Measurements from ENCODE around the gene PMEL. TPM values are rescaled to one million over a fixed set of nuclear protein-coding genes. Genes with fewer than 3 reads are reported as not detected.
"Not testable (repeated sequence)": the region's sequence is repeated elsewhere in the genome, so short reads cannot be mapped to it uniquely, and the experiment has no call there.

The PMEL gene
- total RNA-seq, 6 experiments from 2014 or later: 0.47 to 1.3 (median 0.59) TPM

DNA sequence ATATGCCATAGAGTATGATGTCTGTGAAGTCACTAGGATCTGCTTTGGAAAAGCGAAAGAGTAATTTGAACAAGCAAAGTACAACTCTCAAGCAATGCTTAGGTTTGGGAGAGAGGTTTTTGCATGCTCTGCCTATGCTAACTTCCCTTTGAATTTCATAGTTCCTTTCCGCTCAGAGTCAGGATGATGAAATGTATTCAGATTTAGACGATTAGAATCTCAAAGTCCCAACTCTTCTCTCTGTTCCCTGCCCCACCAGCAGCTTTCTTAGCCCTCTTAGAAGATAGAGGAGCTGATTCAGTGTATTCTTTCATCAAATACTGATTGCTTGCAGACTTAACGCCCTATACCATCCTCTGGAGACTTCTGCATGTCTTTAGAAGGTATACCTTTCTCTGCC is 19.5 kb upstream of the PMEL start:
- DNase-seq: no peak
- Mint-ChIP-seq H3K4me3 (no peak overlapping the region), H3K36me3 (ENCODE audit: low read depth) (peaks cover 21% of the 10 kb centered on the region), H3K27me3 (ENCODE audit: insufficient read depth) (no peaks in the 10 kb centered on the region), H3K9me3 (no peaks in the 10 kb centered on the region), H3K27ac (no peak overlapping the region), H3K4me1 (ENCODE audit: low read depth) (no peaks in the 10 kb centered on the region)
- TF ChIP-seq, protein P1, sequence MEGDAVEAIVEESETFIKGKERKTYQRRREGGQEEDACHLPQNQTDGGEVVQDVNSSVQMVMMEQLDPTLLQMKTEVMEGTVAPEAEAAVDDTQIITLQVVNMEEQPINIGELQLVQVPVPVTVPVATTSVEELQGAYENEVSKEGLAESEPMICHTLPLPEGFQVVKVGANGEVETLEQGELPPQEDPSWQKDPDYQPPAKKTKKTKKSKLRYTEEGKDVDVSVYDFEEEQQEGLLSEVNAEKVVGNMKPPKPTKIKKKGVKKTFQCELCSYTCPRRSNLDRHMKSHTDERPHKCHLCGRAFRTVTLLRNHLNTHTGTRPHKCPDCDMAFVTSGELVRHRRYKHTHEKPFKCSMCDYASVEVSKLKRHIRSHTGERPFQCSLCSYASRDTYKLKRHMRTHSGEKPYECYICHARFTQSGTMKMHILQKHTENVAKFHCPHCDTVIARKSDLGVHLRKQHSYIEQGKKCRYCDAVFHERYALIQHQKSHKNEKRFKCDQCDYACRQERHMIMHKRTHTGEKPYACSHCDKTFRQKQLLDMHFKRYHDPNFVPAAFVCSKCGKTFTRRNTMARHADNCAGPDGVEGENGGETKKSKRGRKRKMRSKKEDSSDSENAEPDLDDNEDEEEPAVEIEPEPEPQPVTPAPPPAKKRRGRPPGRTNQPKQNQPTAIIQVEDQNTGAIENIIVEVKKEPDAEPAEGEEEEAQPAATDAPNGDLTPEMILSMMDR (IDR thresholded peaks at IDR 0.05): no peak

DNA sequence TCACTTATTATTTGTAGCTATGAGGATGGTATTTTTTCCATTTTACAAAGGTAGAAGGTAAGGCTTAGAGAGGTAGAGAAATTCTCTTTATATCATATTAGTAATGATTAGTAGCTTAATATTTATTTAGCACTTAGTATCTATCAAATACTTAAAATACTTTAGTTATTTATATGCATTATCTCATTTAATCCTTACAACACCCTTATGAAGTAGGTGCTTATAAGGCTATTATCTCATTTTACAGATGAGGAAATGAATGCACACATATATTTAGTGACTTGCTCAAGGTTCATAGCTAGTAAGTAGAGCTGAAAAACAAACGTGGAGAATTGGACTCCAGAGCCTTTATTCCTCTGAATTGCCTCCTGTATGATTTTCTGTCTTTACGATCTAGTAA is 19.0 kb upstream of the PMEL start:
- Mint-ChIP-seq H3K27me3 (ENCODE audit: insufficient read depth) (no peaks in the 10 kb centered on the region), H3K4me1 (ENCODE audit: low read depth) (no peaks in the 10 kb centered on the region), H3K27ac (no peak overlapping the region), H3K4me3 (no peak overlapping the region), H3K9me3 (no peaks in the 10 kb centered on the region), H3K36me3 (ENCODE audit: low read depth) (peaks cover 16% of the 10 kb centered on the region)
- DNase-seq: no peak
- TF ChIP-seq, protein P1 (IDR thresholded peaks at IDR 0.05): no peak

DNA sequence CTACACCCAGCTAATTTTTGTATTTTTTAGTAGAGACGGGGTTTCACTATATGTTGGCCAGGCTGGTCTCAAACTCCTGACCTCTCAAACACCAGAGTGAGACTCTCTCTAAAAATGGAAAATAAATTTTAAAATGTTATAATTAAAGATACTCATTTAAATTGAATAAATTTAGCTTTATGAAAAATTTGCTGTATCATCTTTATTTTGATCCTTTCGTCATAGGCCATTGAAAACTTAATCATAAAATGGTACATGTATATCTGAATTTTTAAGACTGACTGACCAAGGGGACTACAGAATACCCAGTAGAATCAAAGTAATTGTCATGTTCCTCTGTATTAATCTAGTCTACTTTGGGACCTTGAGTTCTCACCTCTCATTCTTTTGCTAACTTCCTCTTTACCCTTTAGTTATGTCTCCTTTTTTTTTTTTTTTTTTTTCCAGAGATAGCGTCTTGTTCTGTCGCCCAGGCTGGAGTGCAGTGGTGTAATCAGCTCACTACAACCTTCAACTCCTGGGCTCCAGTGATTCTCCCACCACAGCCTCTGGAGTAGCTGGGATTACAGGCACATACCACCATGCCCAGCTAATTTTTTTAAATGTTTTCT is 17.5 kb upstream of the PMEL start:
- H3K4me3 Mint-ChIP-seq: no peak overlapping the region
- no peak for DNase-seq
- no peak overlapping the region for H3K27ac Mint-ChIP-seq
- no peaks in the 10 kb centered on the region for H3K9me3 Mint-ChIP-seq
- TF ChIP-seq, protein P1 (IDR thresholded peaks at IDR 0.05): no peak
- H3K27me3 Mint-ChIP-seq (ENCODE audit: insufficient read depth): no peaks in the 10 kb centered on the region; the same call in 1 of the 2 replicates
- 0 out of 2 replicates have a peak, but pooled peaks cover 8% of the 10 kb centered on the region for H3K4me1 Mint-ChIP-seq (ENCODE audit: low read depth)
- H3K36me3 Mint-ChIP-seq (ENCODE audit: low read depth): peaks cover 22% of the 10 kb centered on the region

DNA sequence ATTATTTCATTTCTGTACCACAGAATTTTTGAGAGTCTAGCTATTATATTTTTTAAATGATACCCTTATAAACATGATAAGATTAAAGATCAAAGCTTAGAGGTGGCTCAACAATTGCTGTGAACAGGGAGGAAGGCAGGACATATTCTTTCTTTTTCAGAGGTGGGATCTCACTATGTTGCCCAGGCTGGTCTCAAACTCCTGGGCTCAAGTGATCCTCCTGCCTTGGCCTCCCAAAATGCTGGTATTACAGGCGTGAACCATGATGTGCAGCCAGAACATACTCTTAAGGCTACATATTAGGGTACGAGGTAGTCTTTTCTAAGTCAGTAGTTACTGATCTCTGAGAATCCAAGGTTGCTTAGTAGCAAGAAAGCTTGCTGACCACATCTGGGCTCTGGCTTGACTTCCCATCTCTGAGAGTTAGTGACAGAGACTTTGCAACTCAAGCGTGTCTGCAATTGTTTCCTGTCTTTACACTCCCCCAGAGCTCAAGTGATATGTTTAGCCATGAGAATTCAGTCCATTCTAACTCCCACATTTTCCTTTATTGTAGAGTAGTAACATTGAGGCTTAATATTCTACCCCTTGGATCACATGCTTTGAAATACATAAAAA is 16.6 kb upstream of the PMEL start:
- Mint-ChIP-seq H3K9me3 (no peaks in the 10 kb centered on the region), H3K4me1 (ENCODE audit: low read depth) (0 out of 2 replicates have a peak, but pooled peaks cover 8% of the 10 kb centered on the region), H3K4me3 (no peak overlapping the region), H3K27me3 (ENCODE audit: insufficient read depth) (no peaks in the 10 kb centered on the region; the same call in 1 of the 2 replicates), H3K36me3 (ENCODE audit: low read depth) (peaks cover 23% of the 10 kb centered on the region), H3K27ac (no peak overlapping the region; the same call in 1 of the 2 replicates)
- DNase-seq: no peak
- TF ChIP-seq, protein P1 (IDR thresholded peaks at IDR 0.05): no peak

DNA sequence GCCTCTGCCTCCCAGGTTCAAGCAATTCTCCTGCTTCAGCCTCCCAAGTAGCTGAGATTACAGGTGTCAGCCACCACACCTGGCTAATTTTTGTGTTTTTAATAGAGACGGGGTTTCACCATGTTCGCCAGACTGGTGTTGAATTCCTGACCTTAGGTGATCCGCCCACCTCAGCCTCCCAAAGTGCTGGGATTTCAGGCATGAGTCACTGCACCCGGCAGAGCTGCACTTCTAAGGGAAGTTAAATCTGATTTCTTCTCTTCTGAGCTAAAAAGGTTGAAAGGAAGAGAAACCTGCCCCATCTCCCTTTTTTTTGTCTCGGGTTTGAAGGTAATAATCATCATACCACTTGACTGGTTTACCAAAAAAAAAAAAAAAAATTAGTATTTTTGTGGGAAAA is 16.0 kb upstream of the PMEL start:
- DNase-seq; H3K27me3 Mint-ChIP-seq (ENCODE audit: insufficient read depth); H3K4me3 Mint-ChIP-seq; H3K27ac Mint-ChIP-seq; H3K9me3 Mint-ChIP-seq; H3K4me1 Mint-ChIP-seq (ENCODE audit: low read depth): not testable (repeated sequence)
- peaks cover 23% of the 10 kb centered on the region for H3K36me3 Mint-ChIP-seq (ENCODE audit: low read depth)

DNA sequence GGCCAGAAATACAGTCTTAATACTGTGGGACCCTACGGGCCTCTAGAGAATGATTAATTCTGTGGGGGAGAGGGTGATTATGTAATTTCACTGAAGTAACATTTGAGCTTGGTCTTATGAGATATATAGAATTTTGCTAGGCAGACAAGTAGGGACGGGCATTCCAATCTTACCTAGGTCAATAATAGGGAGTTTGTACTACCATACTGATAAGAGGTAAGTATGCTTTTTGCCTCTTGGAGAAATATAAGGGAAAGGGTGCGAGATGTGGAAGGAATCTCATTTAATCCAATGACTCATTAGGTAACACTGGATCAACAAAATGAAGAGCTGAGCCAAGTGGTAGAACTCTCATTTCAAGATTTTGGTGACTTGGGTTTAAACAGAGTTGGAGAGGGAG is 13.2 kb upstream of the PMEL start:
- peaks cover 16% of the 10 kb centered on the region for H3K4me1 Mint-ChIP-seq (ENCODE audit: low read depth)
- no peak overlapping the region for H3K27ac Mint-ChIP-seq
- no peaks in the 10 kb centered on the region; the same call in 1 of the 2 replicates for H3K27me3 Mint-ChIP-seq (ENCODE audit: insufficient read depth)
- no peaks in the 10 kb centered on the region for H3K9me3 Mint-ChIP-seq
- peaks cover 28% of the 10 kb centered on the region for H3K36me3 Mint-ChIP-seq (ENCODE audit: low read depth)
- TF ChIP-seq, protein P1 (IDR thresholded peaks at IDR 0.05): no peak
- H3K4me3 Mint-ChIP-seq: no peak overlapping the region
- DNase-seq: no peak
